ENCODE results near the gene TMEM115.
"Not testable (repeated sequence)": the region's sequence is repeated elsewhere in the genome, so short reads cannot be mapped to it uniquely, and the experiment has no call there.

TMEM115 gene

DNA sequence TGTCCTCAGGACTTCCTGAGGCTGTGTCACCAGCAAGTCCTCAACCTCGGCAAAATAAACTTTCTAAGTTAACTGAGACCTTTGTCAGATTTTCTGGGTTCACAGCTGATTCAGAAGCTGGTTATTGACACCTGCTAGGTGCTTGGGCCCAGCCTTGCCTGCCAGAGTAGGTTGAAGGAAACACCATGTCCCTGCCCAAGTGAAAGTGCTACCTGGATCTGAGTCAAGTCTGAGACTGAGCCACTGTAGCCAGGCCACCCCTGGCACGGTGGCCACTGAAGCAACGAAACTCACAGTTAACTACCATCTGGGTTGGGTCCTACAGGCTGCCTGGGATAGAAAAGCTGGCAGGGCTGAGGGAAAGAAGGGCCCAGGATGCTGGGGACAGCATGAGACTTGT is 45.0 kb downstream of the TMEM115 start:
- no peak for DNase-seq

GRCh38 chr3:50312041-50312440 is 47.3 kb downstream of the TMEM115 start:
- not testable (repeated sequence) for DNase-seq
